Tibial artery (tissue), 4 donors: ENCODE data around the gene MGAT4C.
"Not testable (repeated sequence)": the region's sequence is repeated elsewhere in the genome, so short reads cannot be mapped to it uniquely, and the experiment has no call there.

Experiments
- DNase-seq, 2 donors: peaks; one replicate each; pipeline ENCODE4 v3.0.0-alpha.2; 2019
- H3K27ac ChIP-seq, 2 donors: fragments of 200-600 bp; sonication (generic) in 1 of 2; 1 replicate in 1 of 2; 2 replicates in 1 of 2; pipeline ENCODE4 v1.5.1; 2018 to 2019; ENCODE audit warnings: mild to moderate bottlenecking in 1 of 2
- H3K27me3 ChIP-seq, 2 donors: fragments of 200-600 bp; sonication (generic) in 1 of 2; one replicate each; pipeline versions ENCODE4 v1.5.1 to v1.6.0; 2016 to 2019
- H3K36me3 ChIP-seq, 3 donors: fragments of 200-600 bp; sonication (generic) in 2 of 3; one replicate each; pipeline ENCODE4 v1.5.1; 2016 to 2019; ENCODE audit warnings: mild to moderate bottlenecking in 2 of 3
- H3K4me1 ChIP-seq, 4 donors: fragments of 200-600 bp; sonication (generic) in 2 of 4; 1 replicate in 3 of 4; 2 replicates in 1 of 4; pipeline ENCODE4 v1.5.1; 2016 to 2019
- H3K4me3 ChIP-seq, 2 donors: fragments of 200-600 bp; sonication (generic) in 1 of 2; 1 replicate in 1 of 2; 2 replicates in 1 of 2; pipeline ENCODE4 v1.5.1; 2018 to 2019; ENCODE audit warnings: mild to moderate bottlenecking in 2 of 2
- H3K9me3 ChIP-seq, 3 donors: fragments of 200-600 bp; sonication (generic) in 1 of 3; one replicate each; pipeline ENCODE4 v1.5.1; 2016 to 2019
- CTCF ChIP-seq, 2 experiments: fragments of 200-600 bp in 1 of 2; fragments of 450-650 bp in 1 of 2; IDR thresholded peaks; one replicate each; pipeline ENCODE4 v1.5.1; 2017 to 2019; ENCODE audit warnings: antibody characterized with exemption in 2 of 2, mild to moderate bottlenecking in 1 of 2, moderate library complexity in 1 of 2
- intact Hi-C: fragments of 100-400 bp; cut with DNase I; formaldehyde crosslinking; loops from one replicate; pipeline ENCODE4 v1.15.0; 2023; ENCODE audit warnings: low total_unique reads

The MGAT4C gene

GRCh38 chr12:86138770-86139169 is 117.4 kb downstream of the MGAT4C start:
- intact Hi-C loops, result no loop called here
- Histone ChIP-seq H3K27ac (no peak overlapping the region), H3K4me3 (no peak overlapping the region), H3K27me3 (no peaks in the 10 kb centered on the region), H3K9me3 (no peaks in the 10 kb centered on the region), H3K4me1 (no peaks in the 10 kb centered on the region), H3K36me3 (no peaks in the 10 kb centered on the region)
- no peak for TF ChIP-seq CTCF (IDR thresholded peaks at IDR 0.05)
- no peak for DNase-seq

- Histone ChIP-seq H3K4me1 (no peaks in the 10 kb centered on the region), H3K27ac (no peak overlapping the region), H3K4me3 (no peak overlapping the region), H3K36me3 (no peaks in the 10 kb centered on the region), H3K27me3 (no peaks in the 10 kb centered on the region), H3K9me3 (no peaks in the 10 kb centered on the region)
- no peak for DNase-seq
- intact Hi-C loops, result no loop called here
- no peak for TF ChIP-seq CTCF (IDR thresholded peaks at IDR 0.05)
Observed at GRCh38 chr12:86137936-86138335, 118.3 kb downstream of the MGAT4C start.

GRCh38 chr12:86134561-86134960 is 121.6 kb downstream of the MGAT4C start:
- TF ChIP-seq CTCF (IDR thresholded peaks at IDR 0.05), result no peak
- no peak overlapping the region for H3K27ac ChIP-seq

GRCh38 chr12:86126900-86127299 is 129.3 kb downstream of the MGAT4C start:
- intact Hi-C loops, H3K4me1 ChIP-seq, H3K36me3 ChIP-seq, DNase-seq, H3K27ac ChIP-seq, H3K4me3 ChIP-seq, H3K9me3 ChIP-seq, H3K27me3 ChIP-seq: not testable (repeated sequence)

More at GRCh38 chr12:86134561-86134960, 121.6 kb downstream of the MGAT4C start:
- no peak for DNase-seq
- Histone ChIP-seq H3K4me1 (no peaks in the 10 kb centered on the region), H3K9me3 (no peaks in the 10 kb centered on the region), H3K4me3 (no peak overlapping the region), H3K27me3 (no peaks in the 10 kb centered on the region), H3K36me3 (no peaks in the 10 kb centered on the region)
- intact Hi-C loops, result no loop called here

- Histone ChIP-seq H3K4me1 (no peaks in the 10 kb centered on the region), H3K4me3 (no peak overlapping the region), H3K27ac (no peak overlapping the region), H3K9me3 (no peaks in the 10 kb centered on the region), H3K36me3 (no peaks in the 10 kb centered on the region), H3K27me3 (no peaks in the 10 kb centered on the region)
- DNase-seq, result no peak
- intact Hi-C loops, result no loop called here
- TF ChIP-seq CTCF (IDR thresholded peaks at IDR 0.05), result no peak
Observed at GRCh38 chr12:86122846-86123468, 133.2 kb downstream of the MGAT4C start.

GRCh38 chr12:86118161-86118560 is 138.0 kb downstream of the MGAT4C start:
- no peak overlapping the region for H3K27ac ChIP-seq
- H3K27me3 ChIP-seq, result no peaks in the 10 kb centered on the region
- H3K4me1 ChIP-seq, result no peaks in the 10 kb centered on the region
- no peak for DNase-seq
- intact Hi-C loops, result no loop called here
- H3K9me3 ChIP-seq, result no peaks in the 10 kb centered on the region
- no peak for TF ChIP-seq CTCF (IDR thresholded peaks at IDR 0.05)
- no peaks in the 10 kb centered on the region for H3K36me3 ChIP-seq
- H3K4me3 ChIP-seq, result no peak overlapping the region
